Lung (tissue), 12 donors: ENCODE data around the gene IL23R. TPM values are rescaled to one million over a fixed set of nuclear protein-coding genes. Genes with fewer than 3 reads are reported as not detected.

Experiments
- ATAC-seq: fragments of 200-7000 bp; cut with Tn5 transposase; one replicate; pipeline ENCODE4 v1.9.1; 2020; ENCODE audit warnings: moderate number of reproducible peaks; ENCODE audit not compliant: insufficient read depth, low FRiP score
- DNase-seq, 3 donors: peaks; one replicate each; pipeline ENCODE4 v3.0.0-alpha.2; 2013 to 2017
- H3K27ac ChIP-seq, 2 donors: one replicate each; pipeline ENCODE4 v1.5.1; 2013; ENCODE audit warnings: mild to moderate bottlenecking in 2 of 2, moderate library complexity in 2 of 2, control low read depth in 1 of 2, inconsistent platforms in 1 of 2, low read depth in 1 of 2, low read length in 1 of 2
- H3K27me3 ChIP-seq, 3 donors: one replicate each; pipeline ENCODE4 v1.5.1; 2013; ENCODE audit warnings: low read length in 2 of 3; ENCODE audit not compliant: control insufficient read depth in 3 of 3, insufficient read depth in 3 of 3
- H3K36me3 ChIP-seq, 4 donors: one replicate each; pipeline ENCODE4 v1.5.1; 2013; ENCODE audit warnings: low read length in 4 of 4, mild to moderate bottlenecking in 1 of 4, moderate library complexity in 1 of 4; ENCODE audit not compliant: control insufficient read depth in 4 of 4, insufficient read depth in 4 of 4
- H3K4me1 ChIP-seq, 5 donors: one replicate each; pipeline ENCODE4 v1.5.1; 2013; ENCODE audit warnings: low read length in 5 of 5, mild to moderate bottlenecking in 2 of 5, moderate library complexity in 1 of 5; ENCODE audit not compliant: control insufficient read depth in 5 of 5, insufficient read depth in 5 of 5
- H3K4me3 ChIP-seq: one replicate; pipeline ENCODE4 v1.5.1; 2013; ENCODE audit warnings: mild to moderate bottlenecking, control low read depth, moderate library complexity
- H3K9ac ChIP-seq, 2 donors: one replicate each; pipeline ENCODE4 v1.5.1; 2013; ENCODE audit warnings: low read length in 2 of 2, control low read depth in 1 of 2; ENCODE audit not compliant: insufficient read depth in 1 of 2
- H3K9me3 ChIP-seq, 4 donors: one replicate each; pipeline ENCODE4 v1.5.1; 2013; ENCODE audit warnings: low read length in 3 of 4, mild to moderate bottlenecking in 1 of 4, moderate library complexity in 1 of 4; ENCODE audit not compliant: control insufficient read depth in 4 of 4, insufficient read depth in 3 of 4
- CTCF ChIP-seq: IDR thresholded peaks from 2 replicates; pipeline ENCODE4 v1.5.1; 2012; ENCODE audit warnings: mild to moderate bottlenecking; ENCODE audit errors: control extremely low read depth, extremely low read depth
- WGBS, 2 donors: extraction: QIAGEN DNeasy Blood & Tissue Kit; methylation state at CpG; one replicate each; pipeline ENCODE4 v1.1.7; 2013; 5-methylcytosine and 5-hydroxymethylcytosine counted together
- polyA plus RNA-seq, 2 donors: library from polyadenylated mRNA; stranded (reverse); fragments of 200-250 nt; gene quantifications; one replicate each; pipeline ENCODE4 v1.2.1, GENCODE V29; 2013
- total RNA-seq, 2 donors: library from RNA; depleted of rRNA in 1 of 2; stranded (reverse); fragments of >200 nt in 1 of 2; gene quantifications; one replicate each; pipeline ENCODE4 v1.2.1, GENCODE V29; 2014 to 2021
- donor health status: control.
- donor health status: control.
- donor health status: Bipolar disorder and iron deficiency.
- donor health status: healthy.
- donor health status: DM: yes; HTN: yes; CAD: no.

Gene IL23R
- total and polyA plus RNA-seq, 4 donors, result 0.03 to 0.60 (median 0.15) TPM; not detected in 1

- DNase-seq, result no peak
- no peak for TF ChIP-seq CTCF
- H3K9me3 ChIP-seq, result peaks cover 0 to 2% (median 0%) of the 10 kb centered on the region in 4 donors
- H3K27ac ChIP-seq, result no peak overlapping the region
- peaks cover 0 to 3% (median 0%) of the 10 kb centered on the region in 3 donors for H3K27me3 ChIP-seq
- no peak overlapping the region for H3K9ac ChIP-seq
- ATAC-seq, result no peak
- H3K4me3 ChIP-seq, result no peak overlapping the region
- H3K4me1 ChIP-seq, result no peaks in the 10 kb centered on the region
- WGBS, 2 donors, result 87 to 91% methylated on average over 9 of the region's 9 CpGs
- H3K36me3 ChIP-seq, result no peaks in the 10 kb centered on the region
Observed at GRCh38 chr1:67294836-67295617, 128.8 kb downstream of the IL23R start.

GRCh38 chr1:67298762-67299161, 132.5 kb downstream of the IL23R start:
- ATAC-seq (no peak), DNase-seq (no peak)
- H3K4me3 ChIP-seq, result no peak overlapping the region
- no peaks in the 10 kb centered on the region for H3K36me3 ChIP-seq
- peaks cover 0 to 2% (median 0%) of the 10 kb centered on the region in 4 donors for H3K9me3 ChIP-seq
- TF ChIP-seq CTCF, result no peak
- 57 to 64% methylated on average over 2 of the region's 2 CpGs for WGBS, 2 donors
- peaks cover 0 to 3% (median 0%) of the 10 kb centered on the region in 3 donors for H3K27me3 ChIP-seq
- no peak overlapping the region for H3K27ac ChIP-seq
- H3K9ac ChIP-seq, result no peak overlapping the region
- no peaks in the 10 kb centered on the region for H3K4me1 ChIP-seq

- no peak for TF ChIP-seq CTCF
- Histone ChIP-seq H3K9ac (no peak overlapping the region), H3K36me3 (no peaks in the 10 kb centered on the region), H3K27ac (no peak overlapping the region), H3K4me3 (no peak overlapping the region), H3K9me3 (peaks cover 0 to 2% (median 0%) of the 10 kb centered on the region in 4 donors), H3K4me1 (no peaks in the 10 kb centered on the region), H3K27me3 (peaks cover 0 to 3% (median 0%) of the 10 kb centered on the region in 3 donors)
- DNase-seq (no peak), ATAC-seq (no peak)
- 96 to 99% methylated on average over 6 to 7 of the region's 7 CpGs for WGBS, 2 donors
Observed at GRCh38 chr1:67299296-67299695, 133.0 kb downstream of the IL23R start.
